ENCODE measurements around the gene SCD. TPM values are rescaled to one million over a fixed set of nuclear protein-coding genes. Genes with fewer than 3 reads are reported as not detected.

Gene SCD
- total and polyA plus RNA-seq, 2 of the 13 experiments (the other 11 are each of a cell fraction or from before 2014, with no cell fraction given), result 492 to 512 TPM

DNA sequence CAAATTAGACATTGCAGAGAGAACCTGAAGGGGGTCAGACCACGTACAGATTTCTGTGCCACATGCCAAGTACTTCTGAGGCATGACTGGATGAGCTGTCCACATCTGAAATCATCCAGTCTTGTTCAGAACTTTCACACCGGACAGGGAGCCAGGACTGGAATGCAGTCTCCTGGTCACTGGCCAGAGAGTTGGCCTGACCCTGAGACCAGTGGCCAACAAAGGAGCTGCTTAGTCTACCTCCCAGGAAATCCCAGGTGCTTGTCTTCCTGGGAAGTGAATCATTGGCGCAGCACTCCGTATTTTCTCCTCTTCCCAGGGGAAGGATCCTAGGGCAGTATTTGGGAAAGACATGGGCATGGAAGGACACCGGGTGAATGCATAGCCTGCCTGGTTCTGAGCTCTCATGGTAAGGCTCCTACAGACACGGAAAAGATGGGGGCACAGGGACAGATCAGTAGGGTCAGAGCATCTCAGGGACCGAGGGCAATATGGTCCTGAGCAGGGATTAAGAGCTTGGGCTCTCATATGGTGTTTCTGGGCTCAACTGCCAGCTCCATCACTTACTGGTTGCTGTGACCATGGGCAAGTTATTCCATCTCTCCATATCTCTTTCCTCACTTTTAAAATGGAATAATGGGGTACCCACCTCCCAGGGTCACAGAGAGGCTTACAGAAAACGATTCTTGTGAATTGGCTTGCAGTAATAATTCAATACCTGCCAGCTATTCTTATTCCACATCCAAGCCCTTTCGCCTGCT, 1.3 kb upstream of the SCD start (continued):
- TF ChIP-seq NONO (IDR thresholded peaks at IDR 0.05) (no peak), NONO (CRISPR knock-in tag; conservative IDR thresholded peaks at IDR 0.05) (no peak), ZC3H4 (CRISPR knock-in tag; IDR thresholded peaks at IDR 0.05; ENCODE audit: borderline replicate concordance) (0 out of 2 replicates have a peak, but pooled peaks have one; percentile 31), CCDC6 (CRISPR knock-in tag; IDR thresholded peaks at IDR 0.05) (no peak), PHF8 (CRISPR knock-in tag; IDR thresholded peaks at IDR 0.05) (no peak; the same call in 1 of the 2 replicates), YY1 (IDR thresholded peaks at IDR 0.05; ENCODE audit: insufficient read depth, insufficient replicate concordance, low read depth, low read length) (no peak), ZNF598 (CRISPR knock-in tag; IDR thresholded peaks at IDR 0.05; ENCODE audit: borderline replicate concordance) (no peak), SNAPC2 (CRISPR knock-in tag; IDR thresholded peaks at IDR 0.05) (no peak), CEBPB (IDR thresholded peaks at IDR 0.05; ENCODE audit: borderline replicate concordance, low read depth, low read length) (no peak), HMGA1 (CRISPR knock-in tag; conservative IDR thresholded peaks at IDR 0.05) (no peak), TSC22D2 (CRISPR knock-in tag; IDR thresholded peaks at IDR 0.05; ENCODE audit: borderline replicate concordance) (no peak), HOXA3 (CRISPR knock-in tag; IDR thresholded peaks at IDR 0.05) (peak; percentile 51; the same call in 1 of the 2 replicates), KLF12 (CRISPR knock-in tag; IDR thresholded peaks at IDR 0.05; ENCODE audit: borderline replicate concordance) (0 out of 2 replicates have a peak, but pooled peaks have one; percentile 41)
- TF ChIP-seq, protein P1, sequence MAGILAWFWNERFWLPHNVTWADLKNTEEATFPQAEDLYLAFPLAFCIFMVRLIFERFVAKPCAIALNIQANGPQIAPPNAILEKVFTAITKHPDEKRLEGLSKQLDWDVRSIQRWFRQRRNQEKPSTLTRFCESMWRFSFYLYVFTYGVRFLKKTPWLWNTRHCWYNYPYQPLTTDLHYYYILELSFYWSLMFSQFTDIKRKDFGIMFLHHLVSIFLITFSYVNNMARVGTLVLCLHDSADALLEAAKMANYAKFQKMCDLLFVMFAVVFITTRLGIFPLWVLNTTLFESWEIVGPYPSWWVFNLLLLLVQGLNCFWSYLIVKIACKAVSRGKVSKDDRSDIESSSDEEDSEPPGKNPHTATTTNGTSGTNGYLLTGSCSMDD (CRISPR knock-in tag; IDR thresholded peaks at IDR 0.05), result no peak
- TF ChIP-seq, protein P2, sequence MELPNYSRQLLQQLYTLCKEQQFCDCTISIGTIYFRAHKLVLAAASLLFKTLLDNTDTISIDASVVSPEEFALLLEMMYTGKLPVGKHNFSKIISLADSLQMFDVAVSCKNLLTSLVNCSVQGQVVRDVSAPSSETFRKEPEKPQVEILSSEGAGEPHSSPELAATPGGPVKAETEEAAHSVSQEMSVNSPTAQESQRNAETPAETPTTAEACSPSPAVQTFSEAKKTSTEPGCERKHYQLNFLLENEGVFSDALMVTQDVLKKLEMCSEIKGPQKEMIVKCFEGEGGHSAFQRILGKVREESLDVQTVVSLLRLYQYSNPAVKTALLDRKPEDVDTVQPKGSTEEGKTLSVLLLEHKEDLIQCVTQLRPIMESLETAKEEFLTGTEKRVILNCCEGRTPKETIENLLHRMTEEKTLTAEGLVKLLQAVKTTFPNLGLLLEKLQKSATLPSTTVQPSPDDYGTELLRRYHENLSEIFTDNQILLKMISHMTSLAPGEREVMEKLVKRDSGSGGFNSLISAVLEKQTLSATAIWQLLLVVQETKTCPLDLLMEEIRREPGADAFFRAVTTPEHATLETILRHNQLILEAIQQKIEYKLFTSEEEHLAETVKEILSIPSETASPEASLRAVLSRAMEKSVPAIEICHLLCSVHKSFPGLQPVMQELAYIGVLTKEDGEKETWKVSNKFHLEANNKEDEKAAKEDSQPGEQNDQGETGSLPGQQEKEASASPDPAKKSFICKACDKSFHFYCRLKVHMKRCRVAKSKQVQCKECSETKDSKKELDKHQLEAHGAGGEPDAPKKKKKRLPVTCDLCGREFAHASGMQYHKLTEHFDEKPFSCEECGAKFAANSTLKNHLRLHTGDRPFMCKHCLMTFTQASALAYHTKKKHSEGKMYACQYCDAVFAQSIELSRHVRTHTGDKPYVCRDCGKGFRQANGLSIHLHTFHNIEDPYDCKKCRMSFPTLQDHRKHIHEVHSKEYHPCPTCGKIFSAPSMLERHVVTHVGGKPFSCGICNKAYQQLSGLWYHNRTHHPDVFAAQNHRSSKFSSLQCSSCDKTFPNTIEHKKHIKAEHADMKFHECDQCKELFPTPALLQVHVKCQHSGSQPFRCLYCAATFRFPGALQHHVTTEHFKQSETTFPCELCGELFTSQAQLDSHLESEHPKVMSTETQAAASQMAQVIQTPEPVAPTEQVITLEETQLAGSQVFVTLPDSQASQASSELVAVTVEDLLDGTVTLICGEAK (IDR thresholded peaks at IDR 0.05), result no peak
- TF ChIP-seq, protein P2 (CRISPR knock-in tag; IDR thresholded peaks at IDR 0.05), result no peak
- TF ChIP-seq, protein P3, sequence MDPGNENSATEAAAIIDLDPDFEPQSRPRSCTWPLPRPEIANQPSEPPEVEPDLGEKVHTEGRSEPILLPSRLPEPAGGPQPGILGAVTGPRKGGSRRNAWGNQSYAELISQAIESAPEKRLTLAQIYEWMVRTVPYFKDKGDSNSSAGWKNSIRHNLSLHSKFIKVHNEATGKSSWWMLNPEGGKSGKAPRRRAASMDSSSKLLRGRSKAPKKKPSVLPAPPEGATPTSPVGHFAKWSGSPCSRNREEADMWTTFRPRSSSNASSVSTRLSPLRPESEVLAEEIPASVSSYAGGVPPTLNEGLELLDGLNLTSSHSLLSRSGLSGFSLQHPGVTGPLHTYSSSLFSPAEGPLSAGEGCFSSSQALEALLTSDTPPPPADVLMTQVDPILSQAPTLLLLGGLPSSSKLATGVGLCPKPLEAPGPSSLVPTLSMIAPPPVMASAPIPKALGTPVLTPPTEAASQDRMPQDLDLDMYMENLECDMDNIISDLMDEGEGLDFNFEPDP (CRISPR knock-in tag; conservative IDR thresholded peaks at IDR 0.05), result no peak
